ENCODE data around the gene LRP2BP.

DNA sequence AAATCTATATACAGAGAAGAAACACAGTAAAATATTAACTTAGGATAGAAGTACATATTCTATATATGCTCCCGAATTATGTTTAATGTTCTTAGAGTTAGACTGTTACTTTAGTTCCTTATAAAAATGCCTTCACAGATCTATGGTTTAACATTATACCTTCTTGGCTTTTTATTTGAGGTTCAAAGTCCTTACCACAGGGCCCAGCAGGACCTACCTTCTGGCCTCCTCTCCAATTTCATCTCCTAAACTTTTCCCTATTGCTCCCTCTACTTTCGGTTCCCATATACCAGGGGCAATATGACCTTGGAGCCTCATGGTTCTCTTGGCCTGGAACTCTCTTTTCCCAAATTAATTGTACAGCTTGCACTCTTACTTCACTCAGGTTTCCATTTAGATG lies 12.7 kb upstream of the LRP2BP start:
- TF ChIP-seq POLR2AphosphoS5 (IDR thresholded peaks at IDR 0.05) (no peak), POLR2A (IDR thresholded peaks at IDR 0.05) (no peak)
- TF ChIP-seq, protein P1, sequence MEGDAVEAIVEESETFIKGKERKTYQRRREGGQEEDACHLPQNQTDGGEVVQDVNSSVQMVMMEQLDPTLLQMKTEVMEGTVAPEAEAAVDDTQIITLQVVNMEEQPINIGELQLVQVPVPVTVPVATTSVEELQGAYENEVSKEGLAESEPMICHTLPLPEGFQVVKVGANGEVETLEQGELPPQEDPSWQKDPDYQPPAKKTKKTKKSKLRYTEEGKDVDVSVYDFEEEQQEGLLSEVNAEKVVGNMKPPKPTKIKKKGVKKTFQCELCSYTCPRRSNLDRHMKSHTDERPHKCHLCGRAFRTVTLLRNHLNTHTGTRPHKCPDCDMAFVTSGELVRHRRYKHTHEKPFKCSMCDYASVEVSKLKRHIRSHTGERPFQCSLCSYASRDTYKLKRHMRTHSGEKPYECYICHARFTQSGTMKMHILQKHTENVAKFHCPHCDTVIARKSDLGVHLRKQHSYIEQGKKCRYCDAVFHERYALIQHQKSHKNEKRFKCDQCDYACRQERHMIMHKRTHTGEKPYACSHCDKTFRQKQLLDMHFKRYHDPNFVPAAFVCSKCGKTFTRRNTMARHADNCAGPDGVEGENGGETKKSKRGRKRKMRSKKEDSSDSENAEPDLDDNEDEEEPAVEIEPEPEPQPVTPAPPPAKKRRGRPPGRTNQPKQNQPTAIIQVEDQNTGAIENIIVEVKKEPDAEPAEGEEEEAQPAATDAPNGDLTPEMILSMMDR (IDR thresholded peaks at IDR 0.05), result no peak

Measured in gastroesophageal sphincter (tissue), 3 donors.